Suprapubic skin (tissue), 4 donors: Measurements from ENCODE around the gene IHH. TPM values are rescaled to one million over a fixed set of nuclear protein-coding genes. Genes with fewer than 3 reads are reported as not detected.

Experiments used
- DNase-seq, 2 donors: peaks; one replicate each; pipeline ENCODE4 v3.0.0-alpha.2; 2019; ENCODE audit warnings: low spot score in 2 of 2
- H3K27ac ChIP-seq: fragments of 200-600 bp; sonication (generic); one replicate; pipeline ENCODE4 v1.5.1; 2019
- H3K27me3 ChIP-seq: fragments of 200-600 bp; sonication (generic); one replicate; pipeline ENCODE4 v1.5.1; 2019
- H3K36me3 ChIP-seq: fragments of 200-600 bp; sonication (generic); one replicate; pipeline ENCODE4 v1.5.1; 2019
- H3K4me1 ChIP-seq: fragments of 200-600 bp; sonication (generic); one replicate; pipeline ENCODE4 v1.5.1; 2019
- H3K4me3 ChIP-seq: fragments of 200-600 bp; sonication (generic); one replicate; pipeline ENCODE4 v1.5.1; 2019; ENCODE audit warnings: mild to moderate bottlenecking
- H3K9me3 ChIP-seq: fragments of 200-600 bp; sonication (generic); one replicate; pipeline ENCODE4 v1.5.1; 2019
- CTCF ChIP-seq, 2 donors: fragments of 200-600 bp in 1 of 2; fragments of 450-650 bp in 1 of 2; sonication (generic) in 1 of 2; IDR thresholded peaks; one replicate each; pipeline ENCODE4 v1.5.1; 2016 to 2019; ENCODE audit warnings: antibody characterized with exemption in 2 of 2, mild to moderate bottlenecking in 1 of 2, moderate library complexity in 1 of 2
- EP300 ChIP-seq: sonication (generic); formaldehyde crosslinking; IDR thresholded peaks from one replicate; pipeline ENCODE4 v1.6.1; 2017; ENCODE audit warnings: antibody characterized with exemption
- POLR2A ChIP-seq, 2 donors: fragments of 450-650 bp; IDR thresholded peaks; one replicate each; pipeline ENCODE4 v1.6.1; 2017; ENCODE audit warnings: antibody characterized with exemption in 2 of 2, mild to moderate bottlenecking in 2 of 2, moderate library complexity in 2 of 2
- POLR2AphosphoS5 ChIP-seq, 3 donors: sonication (generic); formaldehyde crosslinking; IDR thresholded peaks; one replicate each; pipeline ENCODE4 v1.6.1; 2017; ENCODE audit warnings: antibody characterized with exemption in 3 of 3
- WGBS: methylation state at CpG from one replicate; pipeline ENCODE4 v1.1.5; 2018; 5-methylcytosine and 5-hydroxymethylcytosine counted together
- total RNA-seq, 4 donors: library from RNA; depleted of rRNA; stranded (reverse); fragments of >200 nt; gene quantifications; one replicate each; pipeline ENCODE4 v1.1.0, GENCODE V29; 2016

Gene IHH
- total RNA-seq, 4 donors from 2014 or later = 0.23 to 0.30 TPM; not detected in 2

- 97% methylated on average over 3 of the region's 3 CpGs for WGBS
- TF ChIP-seq POLR2A (IDR thresholded peaks at IDR 0.05) = no peak
- no peak for TF ChIP-seq EP300
- TF ChIP-seq CTCF (IDR thresholded peaks at IDR 0.05) = no peak
- TF ChIP-seq POLR2AphosphoS5 (IDR thresholded peaks at IDR 0.05) = no peak
- Histone ChIP-seq H3K4me3 (no peak overlapping the region), H3K4me1 (no peaks in the 10 kb centered on the region), H3K27ac (no peak overlapping the region), H3K27me3 (no peaks in the 10 kb centered on the region), H3K36me3 (peaks cover 24% of the 10 kb centered on the region), H3K9me3 (no peaks in the 10 kb centered on the region)
- no peak for DNase-seq
Measured at GRCh38 chr2:219076253-219076652, 15.5 kb upstream of the IHH start.

- DNase-seq = no peak
- Histone ChIP-seq H3K27ac (no peak overlapping the region), H3K36me3 (peaks cover 24% of the 10 kb centered on the region)
Measured at GRCh38 chr2:219073413-219074129, 12.8 kb upstream of the IHH start.

GRCh38 chr2:219072741-219073250 is 12.1 kb upstream of the IHH start:
- no peak for DNase-seq
- no peaks in the 10 kb centered on the region for H3K9me3 ChIP-seq
- no peak overlapping the region for H3K4me3 ChIP-seq
- peaks cover 23% of the 10 kb centered on the region for H3K36me3 ChIP-seq
- WGBS = 89% methylated on average over 9 of the region's 9 CpGs
- no peak overlapping the region for H3K27ac ChIP-seq
- no peak for TF ChIP-seq POLR2AphosphoS5 (IDR thresholded peaks at IDR 0.05)
- TF ChIP-seq EP300 = no peak
- no peak for TF ChIP-seq CTCF (IDR thresholded peaks at IDR 0.05)
- no peaks in the 10 kb centered on the region for H3K27me3 ChIP-seq
- H3K4me1 ChIP-seq = no peaks in the 10 kb centered on the region

More at GRCh38 chr2:219073413-219074129, 12.8 kb upstream of the IHH start:
- no peaks in the 10 kb centered on the region for H3K4me1 ChIP-seq
- no peaks in the 10 kb centered on the region for H3K27me3 ChIP-seq
- no peaks in the 10 kb centered on the region for H3K9me3 ChIP-seq
- WGBS = 68% methylated on average over 14 of the region's 14 CpGs
- TF ChIP-seq CTCF (IDR thresholded peaks at IDR 0.05) (peak in 1 of 2 donors; percentile 28), EP300 (no peak)
- no peak overlapping the region for H3K4me3 ChIP-seq

- Histone ChIP-seq H3K4me3 (no peak overlapping the region), H3K4me1 (no peaks in the 10 kb centered on the region), H3K9me3 (no peaks in the 10 kb centered on the region), H3K36me3 (peaks cover 7% of the 10 kb centered on the region), H3K27ac (no peak overlapping the region), H3K27me3 (no peaks in the 10 kb centered on the region)
- TF ChIP-seq EP300 (no peak), POLR2AphosphoS5 (IDR thresholded peaks at IDR 0.05) (no peak), CTCF (IDR thresholded peaks at IDR 0.05) (no peak)
- DNase-seq = no peak
- 76% methylated on average over 6 of the region's 6 CpGs for WGBS
Measured at GRCh38 chr2:219071131-219071816, 10.6 kb upstream of the IHH start.

GRCh38 chr2:219065484-219065883 is 4.8 kb upstream of the IHH start:
- Histone ChIP-seq H3K9me3 (no peaks in the 10 kb centered on the region), H3K36me3 (no peaks in the 10 kb centered on the region), H3K27me3 (peaks cover 34% of the 10 kb centered on the region), H3K4me1 (peaks cover 10% of the 10 kb centered on the region), H3K4me3 (no peak overlapping the region), H3K27ac (no peak overlapping the region)
- no peak for DNase-seq
- 88% methylated on average over 1 of the region's 1 CpG for WGBS
- TF ChIP-seq EP300 (no peak), POLR2A (IDR thresholded peaks at IDR 0.05) (no peak), CTCF (IDR thresholded peaks at IDR 0.05) (no peak), POLR2AphosphoS5 (IDR thresholded peaks at IDR 0.05) (no peak)
